Measurements from ENCODE around the gene CENATAC.

Gene CENATAC

DNA sequence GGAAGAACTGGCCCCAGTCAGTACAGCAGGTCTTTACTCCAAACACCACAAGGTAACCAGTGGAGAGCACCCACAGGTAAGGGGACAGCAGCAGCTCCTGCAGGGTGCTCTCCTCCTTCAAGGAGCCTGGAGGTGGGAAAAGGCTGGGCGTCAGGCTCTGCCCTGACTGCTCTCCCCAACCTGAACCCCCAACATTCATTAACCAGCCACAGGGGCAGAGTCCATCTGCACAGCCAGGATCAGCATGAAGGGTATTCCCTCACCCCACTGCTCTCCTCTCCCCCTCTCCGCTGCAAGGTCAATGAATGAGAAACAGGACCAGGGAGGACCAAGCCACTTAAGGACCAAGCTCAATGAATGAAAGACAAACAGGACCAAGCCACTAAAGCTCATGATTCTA lies 29.0 kb downstream of the CENATAC start:
- no peak for DNase-seq (ENCODE audit: low spot score)
- TF ChIP-seq, protein P1, sequence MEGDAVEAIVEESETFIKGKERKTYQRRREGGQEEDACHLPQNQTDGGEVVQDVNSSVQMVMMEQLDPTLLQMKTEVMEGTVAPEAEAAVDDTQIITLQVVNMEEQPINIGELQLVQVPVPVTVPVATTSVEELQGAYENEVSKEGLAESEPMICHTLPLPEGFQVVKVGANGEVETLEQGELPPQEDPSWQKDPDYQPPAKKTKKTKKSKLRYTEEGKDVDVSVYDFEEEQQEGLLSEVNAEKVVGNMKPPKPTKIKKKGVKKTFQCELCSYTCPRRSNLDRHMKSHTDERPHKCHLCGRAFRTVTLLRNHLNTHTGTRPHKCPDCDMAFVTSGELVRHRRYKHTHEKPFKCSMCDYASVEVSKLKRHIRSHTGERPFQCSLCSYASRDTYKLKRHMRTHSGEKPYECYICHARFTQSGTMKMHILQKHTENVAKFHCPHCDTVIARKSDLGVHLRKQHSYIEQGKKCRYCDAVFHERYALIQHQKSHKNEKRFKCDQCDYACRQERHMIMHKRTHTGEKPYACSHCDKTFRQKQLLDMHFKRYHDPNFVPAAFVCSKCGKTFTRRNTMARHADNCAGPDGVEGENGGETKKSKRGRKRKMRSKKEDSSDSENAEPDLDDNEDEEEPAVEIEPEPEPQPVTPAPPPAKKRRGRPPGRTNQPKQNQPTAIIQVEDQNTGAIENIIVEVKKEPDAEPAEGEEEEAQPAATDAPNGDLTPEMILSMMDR (IDR thresholded peaks at IDR 0.05; ENCODE audit: poor library complexity, severe bottlenecking), result no peak
- H3K36me3 ChIP-seq (ENCODE audit: low read depth), result peaks cover 49% of the 10 kb centered on the region

DNA sequence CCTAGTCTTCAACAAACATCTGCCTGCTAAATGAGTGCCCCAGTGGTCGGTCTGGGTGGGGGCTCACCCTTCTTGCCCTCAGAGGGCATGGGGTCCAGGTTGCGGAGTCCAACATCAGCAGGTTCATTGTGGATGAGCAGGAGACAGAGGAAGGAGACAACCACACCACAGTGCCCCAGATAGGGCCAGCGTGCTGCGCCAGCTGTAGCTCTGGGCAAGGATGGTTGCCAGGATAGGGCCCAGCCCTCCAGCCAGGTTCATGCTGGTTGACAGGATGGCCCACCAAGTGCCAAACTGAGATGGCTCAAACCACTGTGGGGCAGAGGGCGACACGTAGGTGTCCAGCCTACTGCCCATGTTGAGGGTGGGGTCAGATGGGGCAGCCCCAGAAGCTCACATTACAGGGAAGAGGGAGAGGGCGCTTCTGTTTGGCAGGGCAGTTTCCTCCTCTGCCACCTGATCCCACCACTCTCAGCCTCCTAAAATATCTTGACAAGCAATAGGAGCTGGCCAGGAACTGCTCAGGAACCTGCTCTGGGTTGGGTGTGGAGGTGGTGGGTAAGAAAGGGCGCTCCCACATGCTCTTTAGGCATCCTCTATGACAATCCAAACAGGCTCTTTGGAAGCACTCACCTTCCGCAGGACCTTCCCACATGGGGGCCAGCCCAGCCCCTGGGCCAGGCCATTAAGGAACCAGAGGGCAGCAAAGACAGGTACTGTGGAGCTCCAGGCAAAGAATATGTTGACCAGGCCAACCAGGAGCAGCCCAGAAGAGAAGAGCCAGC lies 29.8 kb downstream of the CENATAC start:
- DNase-seq (ENCODE audit: low spot score) (no peak), ATAC-seq (ENCODE audit: low read depth) (no peak)
- H3K4me3 ChIP-seq (ENCODE audit: severe bottlenecking), result no peak overlapping the region
- H3K9me3 ChIP-seq (ENCODE audit: severe bottlenecking), result no peaks in the 10 kb centered on the region
- peaks cover 42% of the 10 kb centered on the region for H3K36me3 ChIP-seq (ENCODE audit: low read depth)
- H3K4me1 ChIP-seq (ENCODE audit: insufficient read depth, poor library complexity, severe bottlenecking), result peaks cover 8% of the 10 kb centered on the region
- H3K27ac ChIP-seq (ENCODE audit: poor library complexity, severe bottlenecking), result no peak overlapping the region
- TF ChIP-seq, protein P1 (IDR thresholded peaks at IDR 0.05; ENCODE audit: poor library complexity, severe bottlenecking), result no peak
- no peaks in the 10 kb centered on the region for H3K27me3 ChIP-seq (ENCODE audit: insufficient read depth, poor library complexity, severe bottlenecking)

More for the DNA sequence above, 29.0 kb downstream of the CENATAC start:
- Histone ChIP-seq H3K4me3 (ENCODE audit: severe bottlenecking) (no peak overlapping the region), H3K4me1 (ENCODE audit: insufficient read depth, poor library complexity, severe bottlenecking) (peaks cover 8% of the 10 kb centered on the region), H3K27me3 (ENCODE audit: insufficient read depth, poor library complexity, severe bottlenecking) (no peaks in the 10 kb centered on the region), H3K27ac (ENCODE audit: poor library complexity, severe bottlenecking) (no peak overlapping the region), H3K9me3 (ENCODE audit: severe bottlenecking) (no peaks in the 10 kb centered on the region)
- ATAC-seq (ENCODE audit: low read depth), result no peak

DNA sequence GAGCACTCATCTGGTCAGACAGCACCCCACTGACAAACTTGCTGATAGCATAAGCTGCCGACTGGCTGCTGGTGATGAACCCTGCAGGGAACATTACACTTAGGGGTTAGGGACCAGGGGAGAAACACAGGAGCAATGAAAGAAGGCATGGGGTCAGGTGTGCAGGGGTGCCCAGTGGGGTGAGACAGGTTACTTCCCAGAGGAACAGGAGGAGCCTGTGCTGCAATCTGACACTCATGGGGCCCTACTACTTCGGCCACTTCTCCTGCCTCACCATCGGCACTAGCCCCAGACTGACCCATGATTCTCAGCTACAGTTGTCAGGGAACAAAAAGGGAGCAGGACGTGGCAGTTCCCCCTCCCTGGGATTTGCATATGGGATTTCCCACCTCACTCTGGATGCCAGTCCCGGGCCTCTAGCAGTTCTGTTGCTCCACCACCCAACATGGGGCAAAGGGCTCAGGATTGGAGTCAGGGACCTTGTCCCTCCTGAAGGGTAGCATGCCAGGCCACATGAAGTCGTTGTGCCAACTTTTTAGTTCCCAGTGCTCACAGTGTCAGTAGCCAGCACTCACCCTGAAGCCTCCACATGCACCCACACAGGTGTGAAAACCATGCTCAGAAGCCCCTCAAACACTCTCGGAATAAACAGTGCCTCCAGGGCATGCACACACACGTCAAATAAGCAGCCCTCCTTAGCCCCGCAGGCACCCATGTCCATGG lies 30.6 kb downstream of the CENATAC start:
- H3K4me1 ChIP-seq (ENCODE audit: insufficient read depth, poor library complexity, severe bottlenecking), result peaks cover 8% of the 10 kb centered on the region
- TF ChIP-seq, protein P1 (IDR thresholded peaks at IDR 0.05; ENCODE audit: poor library complexity, severe bottlenecking), result no peak
- H3K27me3 ChIP-seq (ENCODE audit: insufficient read depth, poor library complexity, severe bottlenecking), result no peaks in the 10 kb centered on the region
- ATAC-seq (ENCODE audit: low read depth) (no peak), DNase-seq (ENCODE audit: low spot score) (no peak)
- no peaks in the 10 kb centered on the region for H3K9me3 ChIP-seq (ENCODE audit: severe bottlenecking)
- no peak overlapping the region for H3K4me3 ChIP-seq (ENCODE audit: severe bottlenecking)
- H3K36me3 ChIP-seq (ENCODE audit: low read depth), result peaks cover 37% of the 10 kb centered on the region
- no peak overlapping the region for H3K27ac ChIP-seq (ENCODE audit: poor library complexity, severe bottlenecking)

DNA sequence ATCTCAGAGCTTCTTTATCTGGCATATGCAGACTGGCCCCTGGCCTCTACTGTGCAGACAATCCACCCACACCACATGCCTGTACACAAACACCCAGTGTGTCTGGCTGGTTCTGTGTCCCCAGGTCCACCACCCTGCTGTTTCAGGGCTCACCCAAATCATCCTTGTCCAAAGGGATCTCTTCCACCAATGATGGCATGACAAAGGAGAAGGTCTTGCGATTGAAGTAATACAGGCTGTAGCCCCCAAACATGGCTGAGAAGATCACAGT lies 31.1 kb downstream of the CENATAC start:
- Histone ChIP-seq H3K27ac (ENCODE audit: poor library complexity, severe bottlenecking) (peak overlapping the region; percentile 53), H3K27me3 (ENCODE audit: insufficient read depth, poor library complexity, severe bottlenecking) (no peaks in the 10 kb centered on the region), H3K4me1 (ENCODE audit: insufficient read depth, poor library complexity, severe bottlenecking) (peaks cover 8% of the 10 kb centered on the region), H3K4me3 (ENCODE audit: severe bottlenecking) (no peak overlapping the region), H3K9me3 (ENCODE audit: severe bottlenecking) (no peaks in the 10 kb centered on the region), H3K36me3 (ENCODE audit: low read depth) (peaks cover 32% of the 10 kb centered on the region)
- TF ChIP-seq, protein P1 (IDR thresholded peaks at IDR 0.05; ENCODE audit: poor library complexity, severe bottlenecking), result no peak
- ATAC-seq (ENCODE audit: low read depth) (no peak), DNase-seq (ENCODE audit: low spot score) (no peak)
